H1 (cell line): Measurements from ENCODE around the gene SLC34A1. TPM values are rescaled to one million over a fixed set of nuclear protein-coding genes. Genes with fewer than 3 reads are reported as not detected.

ENCODE experiments used
- CTCF ChIA-PET: fragments of 300-600 bp; sonication (Branson Sonifier 250); formaldehyde crosslinking; loops from one replicate; lab custom pipeline; 2021; ENCODE audit not compliant: partially characterized antibody; lab: Charles Lee
- POLR2A ChIA-PET: fragments of 300-600 bp; sonication (Branson Sonifier 250); formaldehyde crosslinking; loops from one replicate; lab custom pipeline; 2021; ENCODE audit warnings: inconsistent platforms; ENCODE audit not compliant: partially characterized antibody; lab: Charles Lee
- DNase-seq, 2 experiments: peaks; one replicate each; pipeline versions ENCODE4 v3.0.0 to v3.0.0-alpha.2; 2010 to 2022; ENCODE audit warnings: low spot score in 2 of 2, low read depth in 1 of 2, mixed read lengths in 1 of 2
- FAIRE-seq: peaks from 2 replicates; lab custom pipeline; 2011; peaks lifted over from hg19 to GRCh38; lab: Jason Lieb, UNC
- H2AFZ ChIP-seq: 2 replicates; pipeline ENCODE4 v1.8.1; 2012; ENCODE audit warnings: low read length, inconsistent platforms
- H2AK5ac ChIP-seq: 2 replicates; pipeline ENCODE4 v1.6.1; 2013; ENCODE audit warnings: low read depth, low read length
- H2BK120ac ChIP-seq: replicated peaks from 2 replicates; pipeline ENCODE3; 2013; ENCODE audit warnings: low read depth, low read length, inconsistent platforms
- H2BK12ac ChIP-seq: 2 replicates; pipeline ENCODE4 v1.6.1; 2013; ENCODE audit warnings: low read depth, low read length
- H2BK15ac ChIP-seq: 2 replicates; pipeline ENCODE4 v1.6.1; 2013; ENCODE audit warnings: low read length
- H2BK20ac ChIP-seq: 2 replicates; pipeline ENCODE4 v1.6.1; 2013; ENCODE audit warnings: low read length
- H2BK5ac ChIP-seq: 2 replicates; pipeline ENCODE4 v1.6.1; 2013; ENCODE audit warnings: low read depth, low read length
- H3K14ac ChIP-seq: 2 replicates; pipeline ENCODE4 v1.6.1; 2013; ENCODE audit warnings: inconsistent platforms; ENCODE audit not compliant: insufficient read length
- H3K18ac ChIP-seq: 2 replicates; pipeline ENCODE4 v1.6.1; 2013; ENCODE audit warnings: low read length; ENCODE audit errors: extremely low read depth
- H3K23ac ChIP-seq: 2 replicates; pipeline ENCODE4 v1.6.1; 2013; ENCODE audit warnings: inconsistent platforms; ENCODE audit not compliant: insufficient read length
- H3K23me2 ChIP-seq: 2 replicates; pipeline ENCODE4 v1.6.1; 2013; ENCODE audit warnings: low read depth, low read length
- H3K27ac ChIP-seq: 2 replicates; pipeline ENCODE4 v1.6.1; 2011; ENCODE audit warnings: low read depth, low read length, inconsistent platforms
- H3K27me3 ChIP-seq, 4 experiments: replicated peaks in 1 of 4; 1 replicate in 1 of 4; 2 replicates in 3 of 4; pipeline versions ENCODE4 v1.6.1 to v1.8.1; 2011 to 2013; ENCODE audit warnings: low read length in 3 of 4, mild to moderate bottlenecking in 3 of 4, inconsistent platforms in 2 of 4, mixed read lengths in 2 of 4, moderate library complexity in 1 of 4; ENCODE audit not compliant: control insufficient read depth in 3 of 4, insufficient read depth in 3 of 4; ENCODE audit errors: extremely low read depth in 1 of 4
- H3K36me3 ChIP-seq, 4 experiments: 2 replicates each; pipeline versions ENCODE4 v1.6.1 to v1.8.1; 2011 to 2013; ENCODE audit warnings: mild to moderate bottlenecking in 4 of 4, low read length in 3 of 4, moderate library complexity in 2 of 4, control low read depth in 1 of 4, inconsistent platforms in 1 of 4; ENCODE audit not compliant: insufficient read depth in 4 of 4, control insufficient read depth in 2 of 4
- H3K4ac ChIP-seq: replicated peaks from 2 replicates; pipeline ENCODE3; 2013; ENCODE audit warnings: low read length, low read depth, mixed read lengths, inconsistent platforms; ENCODE audit not compliant: insufficient read length
- H3K4me1 ChIP-seq, 4 experiments: replicated peaks in 1 of 4; 1 replicate in 1 of 4; 2 replicates in 3 of 4; pipeline versions ENCODE4 v1.6.1 to v1.8.1; 2011 to 2013; ENCODE audit warnings: low read length in 3 of 4, inconsistent platforms in 2 of 4, mixed read lengths in 1 of 4; ENCODE audit not compliant: insufficient read depth in 4 of 4, control insufficient read depth in 3 of 4
- H3K4me2 ChIP-seq, 2 experiments: 2 replicates each; pipeline versions ENCODE4 v1.6.1 to v1.8.1; 2011 to 2013; ENCODE audit warnings: low read depth in 2 of 2, low read length in 2 of 2, control low read depth in 1 of 2, inconsistent platforms in 1 of 2, mild to moderate bottlenecking in 1 of 2; ENCODE audit not compliant: insufficient read depth in 1 of 2
- H3K4me3 ChIP-seq, 4 experiments: fragments of 200-600, 300-600 bp in 1 of 4; sonication (generic), shearing (Covaris generic), sonication (Bioruptor Twin) in 1 of 4; 2 replicates each; pipeline versions ENCODE4 v1.5.1 to v1.8.1; 2011 to 2016; ENCODE audit warnings: low read length in 4 of 4, low read depth in 3 of 4, control low read depth in 2 of 4, inconsistent platforms in 2 of 4, mild to moderate bottlenecking in 2 of 4, mixed read lengths in 1 of 4, moderate library complexity in 1 of 4; ENCODE audit not compliant: insufficient read depth in 2 of 4; ENCODE audit errors: extremely low read depth in 1 of 4
- H3K56ac ChIP-seq: replicated peaks from 2 replicates; pipeline ENCODE3; 2013; ENCODE audit warnings: low read depth, mild to moderate bottlenecking, mixed read lengths, low read length, inconsistent platforms; ENCODE audit not compliant: insufficient read length
- H3K79me1 ChIP-seq: 2 replicates; pipeline ENCODE4 v1.6.1; 2013; ENCODE audit warnings: low read depth, low read length, control low read depth
- H3K79me2 ChIP-seq, 2 experiments: 2 replicates each; pipeline versions ENCODE4 v1.6.1 to v1.8.1; 2012 to 2013; ENCODE audit warnings: low read length in 2 of 2, mild to moderate bottlenecking in 2 of 2, inconsistent platforms in 1 of 2; ENCODE audit not compliant: insufficient read depth in 2 of 2, control insufficient read depth in 1 of 2
- H3K9ac ChIP-seq, 4 experiments: replicated peaks in 1 of 4; 1 replicate in 1 of 4; 2 replicates in 3 of 4; pipeline versions ENCODE4 v1.6.1 to v1.8.1; 2011 to 2013; ENCODE audit warnings: low read depth in 3 of 4, low read length in 3 of 4, control low read depth in 2 of 4, mild to moderate bottlenecking in 2 of 4, moderate library complexity in 2 of 4, inconsistent platforms in 1 of 4; ENCODE audit errors: extremely low read depth in 1 of 4
- H3K9me3 ChIP-seq, 2 experiments: 2 replicates each; pipeline versions ENCODE4 v1.6.1 to v1.8.1; 2012 to 2013; ENCODE audit warnings: mild to moderate bottlenecking in 2 of 2, moderate library complexity in 2 of 2, control low read depth in 1 of 2, inconsistent platforms in 1 of 2, low read depth in 1 of 2, low read length in 1 of 2, mixed read lengths in 1 of 2; ENCODE audit not compliant: insufficient read depth in 2 of 2
- H4K20me1 ChIP-seq, 2 experiments: replicated peaks in 1 of 2; 2 replicates each; pipeline versions ENCODE3 to v1.8.1; 2011 to 2013; ENCODE audit warnings: inconsistent platforms in 2 of 2, low read length in 2 of 2, mild to moderate bottlenecking in 1 of 2; ENCODE audit not compliant: insufficient read depth in 2 of 2, control insufficient read depth in 1 of 2
- H4K5ac ChIP-seq: 2 replicates; pipeline ENCODE4 v1.6.1; 2013; ENCODE audit warnings: low read length, low read depth, mixed read lengths, inconsistent platforms; ENCODE audit not compliant: insufficient read length
- H4K8ac ChIP-seq: 2 replicates; pipeline ENCODE4 v1.8.0; 2013; ENCODE audit warnings: mild to moderate bottlenecking, moderate library complexity, low read length, inconsistent platforms; ENCODE audit not compliant: insufficient read depth; ENCODE audit errors: extremely low read depth
- H4K91ac ChIP-seq: replicated peaks from 2 replicates; pipeline ENCODE3; 2013; ENCODE audit warnings: low read length, mixed read lengths, inconsistent platforms; ENCODE audit not compliant: insufficient read length
- BCL11A ChIP-seq, 2 experiments: IDR thresholded peaks; one replicate each; pipeline ENCODE4 v1.6.1; 2011; ENCODE audit warnings: low read depth in 2 of 2, low read length in 2 of 2, mild to moderate bottlenecking in 2 of 2
- CBX5 ChIP-seq: fragments of 300-800, 300-1000 bp; sonication (generic); IDR thresholded peaks from 2 replicates; pipeline ENCODE4 v1.7.1; 2016; ENCODE audit warnings: antibody characterized with exemption, low read length, low read depth
- CBX8 ChIP-seq: fragments of 300-800, 300-1000 bp; sonication (generic); IDR thresholded peaks from 2 replicates; pipeline ENCODE4 v1.7.1; 2016; ENCODE audit warnings: low read depth, low read length, borderline replicate concordance
- CEBPB ChIP-seq: IDR thresholded peaks from 2 replicates; pipeline ENCODE4 v1.6.1; 2012; ENCODE audit warnings: low read depth, low read length
- CHD1 ChIP-seq: IDR thresholded peaks from 2 replicates; pipeline ENCODE4 v1.6.1; 2012; ENCODE audit warnings: low read depth, low read length, improper control_type of control experiment
- POU5F1 ChIP-seq: IDR thresholded peaks from 2 replicates; pipeline ENCODE4 v1.6.1; 2011; ENCODE audit warnings: low read depth, mild to moderate bottlenecking, low read length, moderate library complexity
- SAP30 ChIP-seq: fragments of 300-600 bp; sonication (generic); IDR thresholded peaks from 2 replicates; pipeline ENCODE4 v1.7.1; 2012; ENCODE audit warnings: low read length, moderate library complexity, mild to moderate bottlenecking, inconsistent platforms; ENCODE audit not compliant: insufficient read depth, insufficient replicate concordance
- SRF ChIP-seq: IDR thresholded peaks from 2 replicates; pipeline ENCODE4 v1.6.1; 2011; ENCODE audit warnings: mild to moderate bottlenecking, low read depth, low read length, moderate library complexity
- TAF1 ChIP-seq: IDR thresholded peaks from 2 replicates; pipeline ENCODE4 v1.6.1; 2011; ENCODE audit warnings: mild to moderate bottlenecking, low read depth, low read length
- TBP ChIP-seq: IDR thresholded peaks from 2 replicates; pipeline ENCODE4 v1.6.1; 2011; ENCODE audit warnings: low read depth, low read length, improper control_type of control experiment
- YY1 ChIP-seq: IDR thresholded peaks from 2 replicates; pipeline ENCODE4 v1.6.1; 2011; ENCODE audit warnings: low read depth, mild to moderate bottlenecking, low read length
- WGBS, 2 experiments: shearing (Covaris generic) in 1 of 2; methylation state at CpG; one replicate each; pipeline versions ENCODE4 v1.1.6 to v1.1.7; 2013 to 2015; ENCODE audit warnings: low lambda C conversion rate in 2 of 2, mixed read lengths in 2 of 2, inconsistent platforms in 1 of 2, low coverage in 1 of 2, missing lambda C conversion rate in 1 of 2; ENCODE audit not compliant: insufficient replicate concordance in 2 of 2, insufficient coverage in 1 of 2, insufficient read length in 1 of 2; ENCODE audit errors: extremely low coverage in 1 of 2, missing lambda C conversion rate in 1 of 2; 5-methylcytosine and 5-hydroxymethylcytosine counted together
- polyA plus RNA-seq, 7 experiments: library from polyadenylated mRNA; depleted of rRNA in 3 of 7; stranded (reverse) in 5 of 7; unstranded in 2 of 7; fragments of >200 nt in 5 of 7; fragments of 200-250 nt in 2 of 7; gene quantifications; 1 replicate in 5 of 7; 2 replicates in 1 of 7; 4 replicates in 1 of 7; pipeline versions ENCODE4 v1.2.1 to v1.2.3, GENCODE V29; 2011 to 2013; ENCODE audit warnings: missing spikeins in 2 of 7, mixed read lengths in 2 of 7
- total RNA-seq: library from RNA; stranded (reverse); fragmentation: NEBNext Ultra II Directional; extraction: Animal tissue kit (Norgen Biotek cat#: 25700); gene quantifications from 2 replicates; pipeline ENCODE4 v1.2.1, GENCODE V29; 2021
- TF ChIP-seq, protein P1 (sequence below): IDR thresholded peaks from 2 replicates; pipeline ENCODE4 v1.6.1; 2012; ENCODE audit warnings: inconsistent platforms
- TF ChIP-seq, protein P2 (sequence below): IDR thresholded peaks from 2 replicates; pipeline ENCODE4 v1.6.1; 2011; ENCODE audit warnings: low read depth, mild to moderate bottlenecking, low read length; ENCODE audit not compliant: insufficient read depth

Gene SLC34A1
- total and polyA plus RNA-seq, 2 of the 8 experiments (the other 6 are each of a cell fraction or from before 2014, with no cell fraction given) = not detected

DNA sequence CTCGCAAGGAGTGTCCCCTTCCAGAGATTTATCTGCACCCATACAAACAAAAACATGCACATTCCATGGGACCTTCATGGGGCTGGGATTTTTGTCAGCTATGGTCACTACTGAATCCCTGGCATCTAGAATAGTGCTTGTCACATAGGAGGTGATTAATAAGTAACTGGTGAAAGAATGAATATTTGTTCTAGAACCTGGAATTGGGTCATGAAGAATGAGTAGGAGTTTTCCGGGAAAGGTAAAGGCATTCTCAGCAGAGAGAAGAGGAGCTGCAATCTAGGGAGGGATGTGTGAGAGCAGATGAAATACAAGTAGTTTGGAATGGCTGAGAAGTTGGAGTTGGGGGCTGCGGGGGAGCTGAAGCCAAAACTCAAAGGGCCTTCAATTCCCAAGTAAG is 30.0 kb upstream of the SLC34A1 start:
- ChIA-PET CTCF (interaction anchor here (1.1 to 11.2 kb wide), 3 partner anchors 14 to 98 kb away, joined by 3 to 142 read pairs (median 11); no protein-coding TSS in a partner anchor), POLR2A (interaction anchor here (1.0 to 8.1 kb wide), 4 partner anchors 11 to 118 kb away, joined by 3 to 66 read pairs (median 4); no protein-coding TSS in a partner anchor)
- DNase-seq = no peak
- no peak overlapping the region for H3K23ac ChIP-seq
- H3K36me3 ChIP-seq = no peaks in the 10 kb centered on the region; a peak in 1 of 8 replicates
- H4K5ac ChIP-seq = no peak overlapping the region
- FAIRE-seq = no peak
- H3K23me2 ChIP-seq = peaks cover 8% of the 10 kb centered on the region
- no peak overlapping the region for H3K14ac ChIP-seq
- peaks cover 0 to 10% (median 4%) of the 10 kb centered on the region in 4 experiments; a peak in 4 of 7 replicates for H3K4me1 ChIP-seq
- H4K8ac ChIP-seq = no peak overlapping the region
- H3K27me3 ChIP-seq = peaks cover 0 to 5% (median 0%) of the 10 kb centered on the region in 4 experiments; a peak in 2 of 7 replicates
- H2BK20ac ChIP-seq = no peak overlapping the region
- no peaks in the 10 kb centered on the region for H3K9me3 ChIP-seq
- no peak overlapping the region for H2AK5ac ChIP-seq
- H3K4ac ChIP-seq = no peak overlapping the region
- no peak overlapping the region for H2BK12ac ChIP-seq
- H3K18ac ChIP-seq = no peak overlapping the region
- H3K56ac ChIP-seq = no peak overlapping the region
- H3K4me2 ChIP-seq = no peak overlapping the region
- no peak overlapping the region for H3K9ac ChIP-seq
- H4K20me1 ChIP-seq = peaks cover 0 to 5% of the 10 kb centered on the region in 2 experiments
- no peak overlapping the region for H2BK15ac ChIP-seq
- H4K91ac ChIP-seq = no peak overlapping the region
- H3K79me2 ChIP-seq = peaks cover 12 to 21% of the 10 kb centered on the region in 2 experiments
- no peak overlapping the region for H2BK120ac ChIP-seq
- no peak overlapping the region for H3K27ac ChIP-seq
- H2AFZ ChIP-seq = no peak overlapping the region
- WGBS, 2 experiments = 87% methylated on average over 3 of the region's 3 CpGs; no CpG with 5 or more reads in 1 of the 2 experiments
- H2BK5ac ChIP-seq = no peak overlapping the region
- H3K79me1 ChIP-seq = peaks cover 12% of the 10 kb centered on the region; the same call in 1 of the 2 replicates
- H3K4me3 ChIP-seq = no peak overlapping the region
- TF ChIP-seq, protein P1, sequence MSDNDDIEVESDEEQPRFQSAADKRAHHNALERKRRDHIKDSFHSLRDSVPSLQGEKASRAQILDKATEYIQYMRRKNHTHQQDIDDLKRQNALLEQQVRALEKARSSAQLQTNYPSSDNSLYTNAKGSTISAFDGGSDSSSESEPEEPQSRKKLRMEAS = no peak
- no peak for TF ChIP-seq TAF1
- TF ChIP-seq CBX5 = no peak
- TF ChIP-seq CHD1 = no peak
- TF ChIP-seq, protein P2, sequence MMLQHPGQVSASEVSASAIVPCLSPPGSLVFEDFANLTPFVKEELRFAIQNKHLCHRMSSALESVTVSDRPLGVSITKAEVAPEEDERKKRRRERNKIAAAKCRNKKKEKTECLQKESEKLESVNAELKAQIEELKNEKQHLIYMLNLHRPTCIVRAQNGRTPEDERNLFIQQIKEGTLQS = no peak
- TF ChIP-seq CBX8 = no peak
- no peak for TF ChIP-seq TBP
- no peak for TF ChIP-seq SRF
- TF ChIP-seq SAP30 = no peak
- no peak for TF ChIP-seq CEBPB
- no peak for TF ChIP-seq POU5F1
- TF ChIP-seq YY1 = no peak
- TF ChIP-seq BCL11A (IDR thresholded peaks at IDR 0.05; ENCODE audit: low read depth in 2 of 2, low read length in 2 of 2) = no peak
